GM13977 (cell line): ENCODE results near the gene WDR43.

ENCODE experiments used
- DNase-seq: peaks from one replicate; pipeline ENCODE4 v3.0.0; 2012; ENCODE audit warnings: low spot score
- CTCF ChIP-seq: IDR thresholded peaks from 2 replicates; pipeline ENCODE4 v1.5.1; 2012; ENCODE audit warnings: mild to moderate bottlenecking, control low read depth; ENCODE audit not compliant: insufficient read depth; ENCODE audit errors: extremely low read depth, missing control alignments
- in situ Hi-C: fragments of 300-500 bp; cut with MboI; formaldehyde crosslinking; loops from one replicate; pipeline ENCODE4 v1.12.0; 2022; ENCODE audit warnings: low sequenced_read_pairs, low pct_unique_long_range_greater_than_20kb, mixed read lengths, inconsistent platforms; ENCODE audit not compliant: unreplicated experiment

The WDR43 gene

GRCh38 chr2:28901841-28902240 lies 7.4 kb downstream of the WDR43 start:
- TF ChIP-seq CTCF, result no peak
- DNase-seq, result no peak
- in situ Hi-C loops, result no loop called here

- DNase-seq, result no peak
- in situ Hi-C loops, result no loop called here
- TF ChIP-seq CTCF, result no peak
These were observed 8.1 kb downstream of the WDR43 start for GRCh38 chr2:28902584-28902983.

- no peak for DNase-seq
- in situ Hi-C loops, result no loop called here
- no peak for TF ChIP-seq CTCF
These were observed 9.8 kb downstream of the WDR43 start for GRCh38 chr2:28904295-28904694.

- no peak for DNase-seq
- in situ Hi-C loops, result no loop called here
- no peak for TF ChIP-seq CTCF
These were observed 10.5 kb downstream of the WDR43 start for GRCh38 chr2:28904802-28905457.

GRCh38 chr2:28905533-28905932 lies 11.1 kb downstream of the WDR43 start:
- in situ Hi-C loops, result no loop called here
- no peak for DNase-seq
- no peak for TF ChIP-seq CTCF

GRCh38 chr2:28906376-28906775 lies 11.9 kb downstream of the WDR43 start:
- DNase-seq, result no peak
- TF ChIP-seq CTCF, result no peak
- in situ Hi-C loops, result no loop called here
